Fibroblast of gingiva (primary cell): ENCODE results near the gene MAGED1.

Source experiments
- DNase-seq: peaks from one replicate; pipeline ENCODE4 v3.0.0-alpha.2; 2011; ENCODE audit warnings: low read depth

MAGED1 gene

GRCh38 chrX:51892921-51893745 lies at the start of gene MAGED1:
MAGED1 (plus strand) TSS chrX:51893623; CDS start chrX:51894305, 682 bp downstream.
- DNase-seq, result peak; percentile 92

GRCh38 chrX:51847463-51847862 lies 46.0 kb upstream of the MAGED1 start:
- DNase-seq, result no peak

GRCh38 chrX:51851507-51852085 lies 41.8 kb upstream of the MAGED1 start:
- no peak for DNase-seq

GRCh38 chrX:51852096-51852495 lies 41.3 kb upstream of the MAGED1 start:
- no peak for DNase-seq

GRCh38 chrX:51852621-51853020 lies 40.8 kb upstream of the MAGED1 start:
- DNase-seq, result no peak

- no peak for DNase-seq
Observed at GRCh38 chrX:51853251-51853650, 40.2 kb upstream of the MAGED1 start.

- DNase-seq, result no peak
Observed at GRCh38 chrX:51855698-51856097, 37.7 kb upstream of the MAGED1 start.

- DNase-seq, result no peak
Observed at GRCh38 chrX:51857159-51857733, 36.2 kb upstream of the MAGED1 start.

GRCh38 chrX:51860679-51861078 lies 32.7 kb upstream of the MAGED1 start:
- no peak for DNase-seq

GRCh38 chrX:51862920-51863319 lies 30.5 kb upstream of the MAGED1 start:
- DNase-seq, result no peak

GRCh38 chrX:51866210-51866609 lies 27.2 kb upstream of the MAGED1 start:
- DNase-seq, result no peak

- no peak for DNase-seq
Observed at GRCh38 chrX:51867626-51868025, 25.8 kb upstream of the MAGED1 start.

GRCh38 chrX:51870354-51870753 lies 23.1 kb upstream of the MAGED1 start:
- no peak for DNase-seq

- no peak for DNase-seq
Observed at GRCh38 chrX:51874123-51874522, 19.3 kb upstream of the MAGED1 start.

GRCh38 chrX:51876441-51876840 lies 17.0 kb upstream of the MAGED1 start:
- no peak for DNase-seq

GRCh38 chrX:51878056-51878455 lies 15.4 kb upstream of the MAGED1 start:
- DNase-seq, result no peak

GRCh38 chrX:51889851-51890250 lies 3.6 kb upstream of the MAGED1 start:
- DNase-seq, result no peak

- DNase-seq, result no peak
Observed at GRCh38 chrX:51891245-51891644, 2.2 kb upstream of the MAGED1 start.

- peak; percentile 97 for DNase-seq
Observed at GRCh38 chrX:51891821-51892551, 1.4 kb upstream of the MAGED1 start.

GRCh38 chrX:51893931-51894696 lies 691 bp downstream of the MAGED1 start:
- peak; percentile 10 for DNase-seq

- DNase-seq, result peak; percentile 21
Observed at GRCh38 chrX:51894697-51895336, 1.4 kb downstream of the MAGED1 start.
